HG03159 (cell line): ENCODE data around the gene RBM19.

Experiments used
- ATAC-seq: cut with Tn5 transposase; IDR thresholded peaks from one replicate; pipeline ENCODE4 v1.9.1; 2021; ENCODE audit warnings: mild to moderate bottlenecking, moderate library complexity; ENCODE audit not compliant: unreplicated experiment

RBM19 gene

GRCh38 chr12:113860950-113861349 is 105.2 kb downstream of the RBM19 start:
- ATAC-seq, result no peak

- no peak for ATAC-seq
Measured at GRCh38 chr12:113860059-113860820, 105.9 kb downstream of the RBM19 start.

GRCh38 chr12:113858841-113859386 is 107.2 kb downstream of the RBM19 start:
- ATAC-seq, result no peak

GRCh38 chr12:113857371-113857770 is 108.8 kb downstream of the RBM19 start:
- ATAC-seq, result no peak

DNA sequence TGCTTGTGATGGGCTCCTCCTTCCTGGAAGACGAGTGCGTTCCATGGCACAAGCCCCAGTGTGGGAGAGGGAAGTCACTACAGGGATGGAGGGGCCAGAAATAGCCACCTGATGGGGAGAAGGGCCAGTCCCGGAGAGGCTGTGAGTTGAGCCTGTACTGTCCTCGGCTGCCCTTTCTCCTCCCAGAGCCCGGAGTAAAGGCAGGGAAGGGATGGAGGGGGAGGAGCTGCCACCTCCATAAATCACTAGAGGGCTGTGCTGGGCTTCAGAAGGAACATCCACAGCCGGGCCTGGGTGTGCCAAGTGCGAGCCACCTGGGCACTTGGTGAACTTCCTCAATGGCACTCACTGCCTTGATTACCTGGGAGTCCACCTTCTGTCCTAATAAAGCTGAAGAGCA is 110.1 kb downstream of the RBM19 start:
- ATAC-seq, result no peak

DNA sequence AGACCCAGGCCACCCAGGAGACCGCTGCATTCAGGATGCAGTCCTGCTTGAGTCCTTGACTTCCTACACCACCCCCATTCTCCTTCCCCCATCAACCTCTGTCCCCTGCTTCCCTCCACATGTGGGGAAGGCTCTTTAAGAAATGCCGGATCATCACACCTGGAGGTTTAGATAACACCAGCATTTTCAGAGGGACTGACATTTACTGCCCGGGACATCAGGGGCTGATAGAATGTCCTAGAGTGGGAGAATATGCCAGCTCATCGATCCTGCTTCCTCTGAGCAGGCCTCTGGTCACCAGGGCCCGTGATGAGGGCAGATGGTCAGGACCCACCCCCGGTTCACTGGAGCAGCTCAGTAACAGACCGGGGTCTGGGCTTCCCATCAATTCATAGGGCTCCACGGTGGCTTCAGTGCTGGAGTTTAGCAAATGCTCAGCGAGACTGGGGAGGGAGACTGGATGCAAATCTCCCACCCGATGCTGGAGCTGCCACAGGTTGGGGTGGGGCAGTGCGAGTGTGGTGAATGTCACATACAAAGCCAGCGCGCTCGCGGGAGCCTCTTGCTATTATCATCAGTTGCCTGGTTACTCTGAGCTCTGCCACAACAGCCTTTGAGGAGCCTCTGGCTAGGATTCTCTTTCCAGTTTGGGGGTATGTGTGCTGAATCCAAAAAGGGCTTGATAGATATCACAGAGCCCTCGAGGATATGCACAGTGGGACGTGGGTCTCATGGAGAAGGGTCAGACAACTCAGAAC is 111.6 kb downstream of the RBM19 start:
- ATAC-seq, result no peak

- ATAC-seq, result no peak
Measured at GRCh38 chr12:113853491-113853890, 112.6 kb downstream of the RBM19 start.

GRCh38 chr12:113852695-113853490 is 113.2 kb downstream of the RBM19 start:
- no peak for ATAC-seq

DNA sequence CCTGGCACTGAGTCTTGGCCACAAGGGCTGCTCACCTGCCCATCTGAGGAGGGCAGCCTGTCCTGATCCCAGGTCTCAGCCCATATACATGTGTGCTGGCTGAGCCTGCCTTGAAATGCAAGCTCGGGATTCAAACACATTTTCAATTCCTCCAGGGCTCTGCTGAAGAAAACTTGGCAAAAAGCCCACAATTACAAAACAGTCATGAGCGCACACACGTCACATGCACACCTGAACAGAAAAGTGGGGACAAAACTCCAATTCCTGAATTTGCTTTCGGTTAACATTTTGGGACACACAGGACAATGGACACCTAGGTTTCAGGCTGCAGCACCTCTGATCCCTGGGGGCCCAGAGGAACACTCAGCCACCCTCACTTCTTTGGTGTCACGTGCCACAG is 113.9 kb downstream of the RBM19 start:
- ATAC-seq, result no peak

DNA sequence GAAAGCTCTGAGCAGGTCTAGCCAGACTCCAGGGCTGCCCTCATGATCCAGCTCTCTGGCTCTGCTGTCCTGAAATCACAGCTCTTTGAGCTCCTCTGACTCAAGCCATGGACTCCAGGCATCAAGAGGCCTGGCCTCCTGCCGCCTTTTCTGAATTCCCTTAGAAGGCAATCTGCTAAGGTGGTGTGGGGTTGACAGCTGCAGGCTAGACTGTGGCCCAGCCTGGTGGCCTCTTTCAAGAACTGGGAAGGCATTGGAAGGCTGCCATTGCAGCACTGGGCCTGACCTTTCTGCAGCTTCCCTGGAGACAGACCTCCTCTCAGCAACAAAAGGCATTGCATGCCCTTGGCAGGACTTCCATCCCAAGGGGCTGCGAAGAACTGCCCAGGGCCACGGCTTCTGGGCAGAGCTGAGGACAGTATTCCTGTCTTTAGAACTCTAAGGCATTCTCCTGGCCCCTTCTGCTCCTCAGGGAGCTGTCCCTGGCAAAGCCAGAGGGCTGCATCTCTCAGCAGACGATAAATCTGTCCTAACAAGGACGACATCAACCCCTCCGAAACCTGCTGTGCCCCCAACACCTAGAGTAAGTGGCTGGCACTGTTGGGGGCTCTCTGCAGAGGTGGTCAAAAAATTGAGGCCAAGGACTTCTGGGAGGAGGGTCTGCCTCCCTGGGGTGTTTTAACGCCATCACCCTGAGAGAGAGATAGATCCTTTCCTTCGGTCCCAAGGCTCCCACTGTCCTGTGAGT is 115.6 kb downstream of the RBM19 start:
- no peak for ATAC-seq

GRCh38 chr12:113847856-113848255 is 118.3 kb downstream of the RBM19 start:
- ATAC-seq, result no peak

- no peak for ATAC-seq
Measured at GRCh38 chr12:113846883-113847755, 119.0 kb downstream of the RBM19 start.

DNA sequence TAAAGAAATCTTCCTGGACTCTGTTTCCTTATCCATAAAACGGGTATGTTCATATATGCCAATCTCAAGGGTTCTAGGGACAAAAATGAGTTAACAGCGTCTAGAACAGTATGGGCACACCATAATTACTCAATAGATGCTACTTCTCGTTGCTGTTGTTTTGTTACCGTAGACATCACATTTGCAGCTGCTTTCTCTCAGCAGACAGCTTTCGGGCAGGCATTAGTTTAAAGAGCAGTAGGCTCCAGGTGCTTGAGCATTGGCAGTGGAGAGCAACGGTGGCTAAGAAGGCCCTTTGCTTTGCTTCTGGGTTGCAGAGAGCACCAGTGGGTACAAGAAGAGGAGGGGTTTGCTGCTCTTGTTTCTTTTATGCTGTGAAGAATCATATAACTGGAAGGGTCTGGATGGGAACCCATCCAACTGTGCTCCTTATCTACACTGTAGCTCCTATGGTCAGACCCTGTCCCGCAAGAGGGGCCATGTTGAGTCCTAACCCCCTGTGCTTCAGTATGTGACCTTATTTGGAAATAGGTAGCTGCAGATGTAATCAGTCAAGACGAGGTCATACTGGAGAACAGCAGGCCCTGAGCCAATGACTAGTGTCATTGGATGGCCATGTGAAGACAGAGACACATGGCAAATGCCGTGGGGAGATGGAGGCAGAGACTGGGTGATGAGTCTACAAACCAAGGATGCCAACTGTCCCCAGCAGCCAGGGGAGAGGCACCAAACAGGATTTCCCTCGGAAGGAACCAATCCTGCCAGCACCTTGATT is 120.0 kb downstream of the RBM19 start:
- ATAC-seq, result no peak

- no peak for ATAC-seq
Measured at GRCh38 chr12:113844495-113845210, 121.5 kb downstream of the RBM19 start.

- ATAC-seq, result no peak
Measured at GRCh38 chr12:113842699-113843098, 123.4 kb downstream of the RBM19 start.

DNA sequence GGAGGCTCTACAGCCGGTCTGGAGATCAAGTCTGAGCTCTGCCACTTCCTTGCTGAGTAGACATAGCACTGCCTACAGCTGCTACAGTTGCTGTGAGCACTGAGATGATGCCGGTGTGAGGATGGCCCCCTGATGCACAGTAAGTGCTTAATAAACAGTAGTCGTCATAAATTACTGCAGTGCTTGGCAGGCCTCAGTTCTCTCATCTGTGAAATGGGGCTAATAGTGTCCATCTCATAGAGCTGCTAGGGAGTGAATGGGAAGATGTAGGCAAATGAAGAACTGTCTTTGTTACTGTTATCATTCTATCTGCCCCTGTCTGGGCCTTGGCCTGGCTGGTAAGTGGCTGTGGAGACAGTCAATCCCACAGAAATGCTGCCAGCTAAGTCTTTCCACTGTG is 124.3 kb downstream of the RBM19 start:
- ATAC-seq, result no peak

DNA sequence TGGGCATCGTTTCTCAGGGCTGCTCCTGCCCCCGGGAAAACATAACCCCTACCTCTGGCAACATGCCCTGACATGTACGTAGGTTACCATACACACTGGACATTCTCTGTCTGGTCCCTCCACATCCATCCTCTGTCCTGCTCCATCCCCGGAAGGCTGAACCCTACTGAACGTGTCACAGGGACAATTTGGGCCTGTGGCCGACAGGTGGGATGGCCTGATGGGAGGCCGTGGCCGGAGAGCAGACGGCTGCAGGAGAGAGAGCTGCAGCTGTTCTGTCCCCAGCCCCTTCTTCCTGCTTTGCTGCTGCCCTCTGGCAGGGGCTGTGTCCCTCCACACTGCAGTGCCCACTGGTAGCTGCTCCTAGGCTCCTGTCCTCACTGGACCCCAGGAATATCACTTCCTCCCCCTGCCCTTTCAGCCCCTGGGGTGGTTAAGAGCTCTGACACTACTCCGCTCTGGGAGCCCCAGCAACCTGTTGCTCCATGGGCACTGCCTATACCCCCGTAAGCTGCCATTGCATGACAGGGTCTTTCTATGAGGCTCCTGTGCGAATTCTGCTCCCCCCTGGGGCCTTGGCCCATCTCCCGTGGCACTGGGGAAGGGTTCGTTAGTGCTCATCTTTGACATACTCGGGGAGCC is 125.6 kb downstream of the RBM19 start:
- ATAC-seq, result no peak

DNA sequence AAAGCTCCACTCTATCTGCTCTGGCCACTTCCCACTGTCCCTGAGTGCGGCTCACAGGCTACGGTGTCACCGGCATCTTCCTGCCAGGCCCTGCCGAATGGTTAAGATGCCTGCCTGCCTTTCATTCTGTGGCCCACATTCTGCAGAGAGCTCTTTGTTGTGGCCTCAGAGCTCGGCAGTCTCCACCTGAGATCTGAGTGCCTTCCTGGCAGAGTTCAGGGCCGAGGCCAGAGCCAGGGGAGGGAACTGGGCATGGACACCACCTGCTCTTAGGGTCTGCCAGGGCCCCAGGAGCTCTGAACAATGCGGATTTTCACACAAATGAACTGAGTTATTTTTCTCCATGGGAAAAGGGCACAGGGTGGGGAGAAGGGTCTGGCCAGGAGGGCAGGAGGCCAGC is 127.2 kb downstream of the RBM19 start:
- no peak for ATAC-seq
